Measurements from ENCODE around the gene CYP27A1. TPM values are rescaled to one million over a fixed set of nuclear protein-coding genes. Genes with fewer than 3 reads are reported as not detected.

CYP27A1 gene
- total RNA-seq, 1 donor from 2014 or later = 10.9 TPM

DNA sequence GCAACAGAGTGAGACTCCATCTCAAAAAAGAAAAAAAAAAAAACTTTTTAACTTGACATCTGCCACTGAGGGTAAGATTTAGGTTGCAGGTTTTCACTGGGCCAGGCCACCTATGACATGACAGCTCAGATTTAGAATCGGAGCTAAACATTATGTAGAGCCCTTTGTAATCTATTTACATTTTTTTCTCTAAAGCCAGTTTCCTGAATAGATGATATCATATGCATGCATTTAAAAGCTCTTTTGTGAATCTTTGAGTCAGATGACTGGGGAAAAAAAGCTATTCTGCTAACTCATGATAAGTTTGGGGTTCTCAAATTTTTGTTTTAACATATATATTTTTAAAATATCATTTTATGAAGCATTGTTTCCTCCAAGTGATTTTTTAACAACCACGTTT lies 28.3 kb downstream of the CYP27A1 start:
- DNase-seq (ENCODE audit: low read depth, low spot score) = no peak

DNA sequence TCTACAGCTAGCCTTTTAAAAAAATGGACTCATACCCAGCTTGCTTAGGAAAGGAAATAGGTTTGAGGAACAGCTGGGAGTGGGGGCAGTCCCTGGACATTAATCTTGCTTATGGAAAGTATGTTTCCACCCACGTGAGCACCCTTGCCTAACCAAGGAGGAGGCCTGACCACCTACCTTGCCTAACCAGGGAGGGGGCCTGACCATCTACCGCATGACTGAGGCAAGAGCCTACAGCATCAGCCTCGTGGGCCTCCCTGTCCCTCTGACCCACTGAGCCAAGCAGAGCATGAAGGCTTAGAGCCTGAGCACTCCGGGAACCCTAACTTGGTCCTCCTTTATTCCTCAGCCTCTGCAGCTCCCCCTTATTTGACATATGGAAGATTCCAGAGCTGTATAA lies 29.4 kb downstream of the CYP27A1 start:
- no peak for DNase-seq (ENCODE audit: low read depth, low spot score)

- no peak for DNase-seq (ENCODE audit: low read depth, low spot score)
Measured at GRCh38 chr2:218812096-218812815, 30.3 kb downstream of the CYP27A1 start.

DNA sequence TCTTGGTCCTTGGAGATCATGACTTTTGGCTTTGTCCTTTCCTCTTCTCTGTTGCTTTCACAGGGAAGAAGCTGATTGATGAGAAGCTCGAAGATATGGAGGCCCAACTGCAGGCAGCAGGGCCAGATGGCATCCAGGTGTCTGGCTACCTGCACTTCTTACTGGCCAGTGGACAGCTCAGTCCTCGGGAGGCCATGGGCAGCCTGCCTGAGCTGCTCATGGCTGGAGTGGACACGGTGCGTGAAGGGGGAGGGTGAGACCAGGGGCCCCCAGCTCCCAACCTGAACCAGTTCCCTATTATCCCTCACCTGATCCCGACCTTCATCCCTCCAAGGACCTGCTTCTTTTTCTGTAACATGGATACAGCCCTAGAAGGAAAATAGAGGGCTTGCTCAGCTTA lies 30.9 kb downstream of the CYP27A1 start:
- DNase-seq (ENCODE audit: low read depth, low spot score) = no peak

GRCh38 chr2:218813771-218814460 lies 32.0 kb downstream of the CYP27A1 start:
- no peak for DNase-seq (ENCODE audit: low read depth, low spot score)

DNA sequence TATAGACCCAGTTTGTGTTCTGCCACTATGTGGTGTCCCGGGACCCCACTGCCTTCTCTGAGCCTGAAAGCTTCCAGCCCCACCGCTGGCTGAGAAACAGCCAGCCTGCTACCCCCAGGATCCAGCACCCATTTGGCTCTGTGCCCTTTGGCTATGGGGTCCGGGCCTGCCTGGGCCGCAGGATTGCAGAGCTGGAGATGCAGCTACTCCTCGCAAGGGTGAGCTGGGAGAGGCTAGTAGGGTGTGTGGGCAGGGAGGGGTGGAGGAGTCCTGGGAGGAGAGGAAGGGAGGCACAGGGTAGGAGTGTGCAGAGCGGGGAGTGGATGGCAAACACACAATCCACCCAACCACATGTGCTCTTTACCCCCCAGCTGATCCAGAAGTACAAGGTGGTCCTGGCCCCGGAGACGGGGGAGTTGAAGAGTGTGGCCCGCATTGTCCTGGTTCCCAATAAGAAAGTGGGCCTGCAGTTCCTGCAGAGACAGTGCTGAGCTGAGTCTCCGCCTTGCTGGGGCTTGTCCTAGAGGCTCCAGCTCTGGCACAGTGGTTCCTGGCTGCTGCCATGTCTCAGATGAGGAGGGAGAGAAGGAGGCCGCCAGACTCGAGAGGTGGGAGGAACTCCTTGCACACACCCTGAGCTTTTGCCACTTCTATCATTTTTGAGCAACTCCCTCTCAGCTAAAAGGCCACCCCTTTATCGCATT lies 32.7 kb downstream of the CYP27A1 start:
- no peak for DNase-seq (ENCODE audit: low read depth, low spot score)

DNA sequence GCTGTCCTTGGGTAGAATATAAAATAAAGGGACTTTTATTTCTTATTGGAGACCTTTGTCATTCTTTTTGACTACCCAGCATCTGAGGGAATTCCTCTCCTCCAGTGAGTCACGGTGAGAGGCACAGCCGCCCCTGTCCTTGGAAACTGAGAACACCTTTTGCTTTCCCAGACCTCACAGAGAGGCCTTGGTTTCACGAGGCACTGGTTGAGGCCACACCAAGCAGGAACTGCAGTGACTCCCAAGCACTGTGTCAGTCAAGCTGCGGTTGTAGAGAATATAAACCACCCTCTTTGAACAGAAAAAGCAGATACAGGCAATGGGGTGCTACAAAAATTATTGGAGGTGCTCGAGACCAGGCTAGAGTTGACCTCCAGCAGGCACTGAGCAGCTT lies 33.3 kb downstream of the CYP27A1 start:
- no peak for DNase-seq (ENCODE audit: low read depth, low spot score)

DNA sequence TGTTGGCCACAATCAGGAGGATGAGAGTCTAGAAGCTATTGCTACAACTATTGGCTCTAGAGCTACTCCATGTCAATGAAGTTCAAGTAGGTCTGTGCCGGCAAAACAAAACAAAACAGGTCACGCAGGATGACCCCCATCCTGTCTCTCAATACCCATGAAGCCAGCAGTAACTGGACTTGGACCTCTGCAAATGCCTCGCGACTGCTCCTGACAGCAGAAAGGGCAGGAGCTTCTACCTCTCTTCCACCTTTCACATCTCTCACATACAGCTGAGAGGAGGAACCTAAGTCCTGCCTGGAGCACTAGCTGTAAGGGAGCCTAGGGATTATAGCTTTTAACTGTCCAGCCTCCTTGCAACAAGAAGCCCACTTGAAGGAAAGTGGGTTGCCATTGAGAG lies 33.7 kb downstream of the CYP27A1 start:
- DNase-seq (ENCODE audit: low read depth, low spot score) = no peak

DNA sequence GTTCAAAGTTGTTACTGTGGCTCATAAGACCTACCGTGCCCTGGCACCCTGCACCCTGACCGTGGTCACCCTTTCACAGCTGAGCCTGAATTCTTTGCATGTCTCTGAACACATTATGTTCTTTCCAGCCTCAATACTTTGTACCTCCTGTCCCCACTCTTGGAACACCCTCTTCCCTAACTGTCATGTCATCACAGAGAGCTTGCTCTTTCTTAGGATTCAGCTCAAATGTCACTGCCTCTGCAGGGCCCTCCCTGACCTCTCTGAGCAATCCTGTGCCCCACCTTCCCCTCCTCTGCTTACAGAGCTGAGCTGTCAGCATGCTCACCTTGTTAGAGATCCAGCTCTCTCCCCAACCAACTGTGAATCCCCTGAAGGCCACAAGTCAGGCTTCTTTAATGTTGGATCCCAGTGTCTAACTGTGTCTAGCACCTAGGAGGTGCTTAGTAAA lies 34.6 kb downstream of the CYP27A1 start:
- DNase-seq (ENCODE audit: low read depth, low spot score) = no peak

GRCh38 chr2:218819093-218819492 lies 37.1 kb downstream of the CYP27A1 start:
- DNase-seq (ENCODE audit: low read depth, low spot score) = no peak

DNA sequence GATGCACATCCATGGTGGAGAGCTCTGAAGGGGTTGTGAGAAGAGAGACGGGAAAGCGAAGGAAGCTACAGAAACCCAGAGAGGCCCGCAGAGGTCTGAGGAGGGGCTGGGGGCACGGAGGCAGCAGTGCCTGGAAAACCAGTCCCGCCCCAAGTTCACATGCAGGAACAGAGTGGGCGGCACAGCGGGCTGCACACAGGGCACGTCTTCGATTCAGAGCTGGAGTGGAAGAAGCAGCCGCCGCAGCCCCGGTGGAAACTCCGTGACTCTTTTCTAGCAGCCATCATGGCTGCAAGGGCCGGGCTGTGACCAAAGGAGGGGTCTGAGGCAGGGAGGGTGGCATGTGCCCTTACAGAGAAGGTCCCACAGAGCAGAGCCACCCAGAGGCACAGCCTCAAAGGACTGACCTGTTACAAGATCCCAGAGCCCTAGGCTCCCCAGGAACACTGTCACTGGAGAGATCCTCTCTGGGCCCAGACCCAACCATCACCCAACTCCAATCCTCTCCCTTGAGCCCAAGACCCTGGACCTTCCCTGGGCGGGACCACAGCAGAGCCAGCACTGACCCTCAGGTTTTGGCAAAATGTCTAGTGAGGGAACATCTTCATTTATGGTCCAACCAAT lies 38.9 kb downstream of the CYP27A1 start:
- DNase-seq (ENCODE audit: low read depth, low spot score) = no peak

- no peak for DNase-seq (ENCODE audit: low read depth, low spot score)
Measured at GRCh38 chr2:218821605-218822211, 39.8 kb downstream of the CYP27A1 start.

- no peak for DNase-seq (ENCODE audit: low read depth, low spot score)
Measured at GRCh38 chr2:218822622-218823021, 40.7 kb downstream of the CYP27A1 start.

DNA sequence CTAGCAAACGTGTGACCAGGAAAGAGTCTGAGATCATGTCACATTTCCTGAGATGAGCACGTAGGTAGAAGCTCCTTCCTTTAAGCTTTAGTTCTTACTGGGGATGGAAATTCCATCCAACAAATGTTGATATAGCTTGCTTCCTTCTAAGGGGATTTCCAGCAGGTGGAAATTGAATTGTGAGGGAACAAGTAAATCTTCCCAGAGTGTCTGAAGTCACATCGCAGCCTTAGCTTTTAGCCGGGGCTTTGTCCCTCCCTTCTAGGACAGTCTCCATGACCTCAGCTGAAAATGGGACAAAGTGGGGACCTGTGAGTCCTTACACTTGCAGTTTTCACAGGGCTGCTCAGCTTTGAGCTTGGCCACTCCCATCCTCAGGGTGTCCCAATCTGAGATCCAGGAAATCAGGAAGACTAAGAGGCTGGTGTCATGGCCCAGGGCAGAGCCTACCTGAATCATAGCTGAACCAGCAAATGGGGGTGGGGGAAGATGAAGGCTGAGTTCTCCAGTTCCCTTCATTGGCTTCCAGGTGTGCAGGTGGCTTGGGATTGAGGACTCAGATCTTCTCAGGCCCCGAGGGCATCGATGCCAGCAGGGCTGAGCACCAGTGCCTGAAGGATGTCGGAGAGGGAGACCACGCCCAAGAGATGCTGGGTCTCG lies 41.4 kb downstream of the CYP27A1 start:
- DNase-seq (ENCODE audit: low read depth, low spot score) = no peak

DNA sequence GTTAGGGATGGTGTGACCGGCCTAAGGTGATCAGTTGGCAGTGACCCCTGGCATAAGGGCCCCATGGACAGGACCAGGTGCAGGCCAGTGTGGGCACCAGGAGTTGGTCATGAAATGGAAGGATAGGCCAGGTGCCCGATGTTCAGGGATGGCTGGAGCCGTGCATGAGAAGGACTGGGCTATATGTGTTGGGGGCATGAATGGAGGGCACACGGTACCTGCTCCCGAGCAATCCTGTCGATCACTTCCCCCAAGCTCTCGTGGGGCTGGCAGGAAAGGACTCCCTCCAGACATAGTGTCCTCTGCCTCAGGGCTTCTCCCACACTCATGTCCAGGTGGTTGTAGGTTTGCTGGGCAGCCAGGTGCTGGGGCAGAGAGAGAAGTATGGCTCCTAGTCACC lies 42.1 kb downstream of the CYP27A1 start:
- DNase-seq (ENCODE audit: low read depth, low spot score) = no peak

GRCh38 chr2:218826791-218827190 lies 44.8 kb downstream of the CYP27A1 start:
- DNase-seq (ENCODE audit: low read depth, low spot score) = no peak

DNA sequence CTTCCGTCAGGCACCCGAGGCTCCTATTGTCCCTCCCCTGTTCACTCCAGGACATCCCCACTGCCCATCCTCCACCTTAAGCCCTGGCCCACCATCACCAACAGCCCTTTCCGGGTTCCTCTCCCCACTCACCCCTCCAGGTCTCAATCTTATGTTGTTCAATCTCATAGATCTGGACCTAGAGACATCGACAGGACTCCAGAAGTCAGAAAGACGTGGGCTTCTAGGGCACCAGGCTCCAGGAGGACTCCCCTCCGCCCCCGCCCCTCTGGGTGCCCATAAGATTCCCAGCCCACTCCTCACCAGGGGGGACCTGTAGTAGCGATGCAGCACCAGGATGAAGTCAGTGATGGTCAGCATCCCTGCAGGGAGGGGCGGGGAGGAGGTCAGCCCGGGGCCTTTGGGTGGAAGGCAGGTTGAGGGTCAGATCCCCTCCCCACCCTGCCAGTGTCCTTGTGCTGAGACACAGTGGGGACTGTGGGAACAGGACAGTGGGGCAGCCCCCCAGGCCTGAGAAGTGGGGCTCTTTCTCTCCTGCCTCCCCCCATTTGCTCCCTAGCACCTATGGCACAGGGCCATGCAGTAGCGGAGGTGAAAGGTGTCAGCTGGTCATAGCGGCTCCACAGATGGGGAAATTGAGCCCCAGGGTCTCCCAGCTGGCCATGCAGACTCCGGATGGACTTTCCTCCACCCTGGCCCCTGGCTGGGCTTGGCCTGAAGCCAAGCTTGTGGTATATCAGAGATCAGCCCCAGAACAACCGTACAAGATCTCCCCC lies 45.9 kb downstream of the CYP27A1 start:
- DNase-seq (ENCODE audit: low read depth, low spot score) = no peak

DNA sequence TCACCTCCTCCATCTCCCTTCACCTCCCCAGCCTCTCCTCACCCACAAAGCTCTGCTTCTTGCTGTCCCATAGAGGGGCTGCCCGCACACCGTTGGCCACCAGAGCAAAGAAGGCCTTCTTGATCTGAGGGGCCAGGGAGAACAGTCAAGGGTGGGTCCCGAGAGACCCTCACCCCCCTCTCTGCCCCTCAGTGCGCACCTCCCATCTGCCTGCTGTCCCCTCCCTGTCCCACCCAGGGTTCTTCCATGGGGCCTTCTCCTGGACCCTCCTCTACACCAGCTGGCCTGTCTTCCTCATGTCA lies 46.5 kb downstream of the CYP27A1 start:
- no peak for DNase-seq (ENCODE audit: low read depth, low spot score)

DNA sequence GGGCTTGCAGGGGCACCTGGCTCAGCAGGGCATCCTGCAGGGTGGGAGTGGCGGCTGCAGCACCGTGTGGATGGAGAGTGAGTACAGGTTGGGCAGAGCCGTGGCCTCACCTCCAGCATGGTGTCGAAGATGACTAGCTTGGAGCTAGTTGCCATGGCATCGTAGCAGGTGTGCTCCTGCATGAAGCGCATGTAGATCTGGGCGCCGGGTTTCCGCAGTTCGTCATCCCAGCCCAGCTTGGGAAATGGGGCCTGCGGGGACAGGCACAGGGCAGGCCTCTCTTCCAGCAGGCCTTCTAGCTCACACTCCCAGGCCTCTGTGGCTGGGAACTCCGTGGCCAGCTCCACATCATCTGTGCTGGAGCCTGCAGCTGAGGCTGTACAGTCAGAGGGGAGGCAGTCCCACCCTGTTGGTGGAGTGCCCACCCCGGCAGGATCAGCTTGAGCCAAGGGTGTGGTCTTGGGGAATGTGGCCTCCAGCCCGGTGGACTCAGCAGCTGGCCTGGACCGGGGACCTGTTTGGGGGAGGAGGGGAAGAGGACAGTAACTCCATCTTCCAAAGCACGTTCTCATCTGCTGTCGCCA lies 48.0 kb downstream of the CYP27A1 start:
- no peak for DNase-seq (ENCODE audit: low read depth, low spot score)
